HepG2 (cell line): ENCODE measurements around the gene STPG4. TPM values are rescaled to one million over a fixed set of nuclear protein-coding genes. Genes with fewer than 3 reads are reported as not detected.
A peak's percentile ranks its signal among the peaks of the same experiment; 100 is the strongest.

Experiments used
- CC2D1A ChIP-seq: sonication (generic); formaldehyde crosslinking; IDR thresholded peaks from 2 replicates; pipeline ENCODE4 v1.8.1; 2023; ENCODE audit warnings: mild to moderate bottlenecking, missing genetic modification reagents
- CREM ChIP-seq, 2 experiments: sonication (generic) in 1 of 2; formaldehyde crosslinking in 1 of 2; IDR thresholded peaks; 2 replicates each; pipeline versions ENCODE4 v1.4.0 to v1.6.1; 2016 to 2020; ENCODE audit warnings: antibody characterized with exemption in 1 of 2, mild to moderate bottlenecking in 1 of 2, missing genetic modification reagents in 1 of 2
- CSRNP2 ChIP-seq: sonication (generic); formaldehyde crosslinking; conservative IDR thresholded peaks from 2 replicates; pipeline ENCODE4 v1.8.0; 2022; ENCODE audit warnings: low read depth, missing genetic modification reagents
- DDIT3 ChIP-seq: sonication (generic); formaldehyde crosslinking; IDR thresholded peaks from 2 replicates; pipeline ENCODE4 v1.4.0; 2020; ENCODE audit warnings: mild to moderate bottlenecking, missing genetic modification reagents
- FOXK1 ChIP-seq: sonication (generic); formaldehyde crosslinking; IDR thresholded peaks from 2 replicates; pipeline ENCODE4 v1.4.0; 2020; ENCODE audit warnings: low read depth, missing genetic modification reagents, borderline replicate concordance
- KDM5B ChIP-seq: sonication (generic); formaldehyde crosslinking; IDR thresholded peaks from 2 replicates; pipeline ENCODE4 v1.4.0; 2020; ENCODE audit warnings: missing genetic modification reagents, mild to moderate bottlenecking, borderline replicate concordance
- PHF8 ChIP-seq: sonication (generic); formaldehyde crosslinking; IDR thresholded peaks from 2 replicates; pipeline ENCODE4 v1.5.0; 2020; ENCODE audit warnings: missing genetic modification reagents
- REXO4 ChIP-seq: sonication (generic); formaldehyde crosslinking; IDR thresholded peaks from 2 replicates; pipeline ENCODE4 v1.8.0; 2022; ENCODE audit warnings: missing genetic modification reagents, mild to moderate bottlenecking, borderline replicate concordance
- SMARCC2 ChIP-seq: fragments of 450-650 bp; IDR thresholded peaks from 2 replicates; pipeline ENCODE4 v1.6.1; 2017; ENCODE audit warnings: antibody characterized with exemption, mild to moderate bottlenecking
- SMARCE1 ChIP-seq: fragments of 450-650 bp; IDR thresholded peaks from 2 replicates; pipeline ENCODE4 v1.6.1; 2017; ENCODE audit warnings: borderline replicate concordance
- TBX3 ChIP-seq: fragments of 450-650 bp; IDR thresholded peaks from 2 replicates; pipeline ENCODE4 v1.6.1; 2017; ENCODE audit warnings: antibody characterized with exemption, mild to moderate bottlenecking, inconsistent platforms, borderline replicate concordance
- ZBTB37 ChIP-seq: sonication (generic); formaldehyde crosslinking; IDR thresholded peaks from 2 replicates; pipeline ENCODE4 v1.4.0; 2020; ENCODE audit warnings: mild to moderate bottlenecking, missing genetic modification reagents
- ZFY ChIP-seq: sonication (generic); formaldehyde crosslinking; IDR thresholded peaks from 2 replicates; pipeline ENCODE4 v1.4.0; 2020; ENCODE audit warnings: missing genetic modification reagents
- ZNF619 ChIP-seq: sonication (generic); formaldehyde crosslinking; IDR thresholded peaks from 2 replicates; pipeline ENCODE4 v1.4.0; 2020; ENCODE audit warnings: mild to moderate bottlenecking, missing genetic modification reagents
- ZNF773 ChIP-seq: sonication (generic); formaldehyde crosslinking; IDR thresholded peaks from 2 replicates; pipeline ENCODE4 v1.4.0; 2020; ENCODE audit warnings: missing genetic modification reagents, borderline replicate concordance
- polyA plus RNA-seq, 8 experiments: library from polyadenylated mRNA; depleted of rRNA in 3 of 8; stranded (reverse) in 7 of 8; unstranded in 1 of 8; fragments of >200 nt; fragmentation: Illumina TruSeq in 4 of 8; extraction: Trizol in 4 of 8; gene quantifications; 2 replicates each; pipeline versions ENCODE4 v1.2.1 to v1.2.3, GENCODE V29; 2011 to 2016; ENCODE audit warnings: low read depth in 4 of 8, missing spikeins in 1 of 8, mixed read lengths in 1 of 8; ENCODE audit not compliant: insufficient read depth in 1 of 8
- total RNA-seq, 5 experiments: library from RNA; depleted of rRNA; stranded (reverse); fragments of >200 nt; fragmentation: Illumina TruSeq; extraction: Trizol; gene quantifications; 2 replicates each; pipeline ENCODE4 v1.2.3, GENCODE V29; 2016; ENCODE audit warnings: low read depth in 1 of 5
- TF ChIP-seq, protein P1 (sequence below): sonication (generic); formaldehyde crosslinking; IDR thresholded peaks from 2 replicates; pipeline ENCODE4 v1.5.0; 2020; ENCODE audit warnings: missing genetic modification reagents, mild to moderate bottlenecking, borderline replicate concordance

The STPG4 gene
- total and polyA plus RNA-seq, 2 of the 13 experiments (the other 11 are each of a cell fraction or from before 2014, with no cell fraction given), result 0.11 to 0.15 TPM

DNA sequence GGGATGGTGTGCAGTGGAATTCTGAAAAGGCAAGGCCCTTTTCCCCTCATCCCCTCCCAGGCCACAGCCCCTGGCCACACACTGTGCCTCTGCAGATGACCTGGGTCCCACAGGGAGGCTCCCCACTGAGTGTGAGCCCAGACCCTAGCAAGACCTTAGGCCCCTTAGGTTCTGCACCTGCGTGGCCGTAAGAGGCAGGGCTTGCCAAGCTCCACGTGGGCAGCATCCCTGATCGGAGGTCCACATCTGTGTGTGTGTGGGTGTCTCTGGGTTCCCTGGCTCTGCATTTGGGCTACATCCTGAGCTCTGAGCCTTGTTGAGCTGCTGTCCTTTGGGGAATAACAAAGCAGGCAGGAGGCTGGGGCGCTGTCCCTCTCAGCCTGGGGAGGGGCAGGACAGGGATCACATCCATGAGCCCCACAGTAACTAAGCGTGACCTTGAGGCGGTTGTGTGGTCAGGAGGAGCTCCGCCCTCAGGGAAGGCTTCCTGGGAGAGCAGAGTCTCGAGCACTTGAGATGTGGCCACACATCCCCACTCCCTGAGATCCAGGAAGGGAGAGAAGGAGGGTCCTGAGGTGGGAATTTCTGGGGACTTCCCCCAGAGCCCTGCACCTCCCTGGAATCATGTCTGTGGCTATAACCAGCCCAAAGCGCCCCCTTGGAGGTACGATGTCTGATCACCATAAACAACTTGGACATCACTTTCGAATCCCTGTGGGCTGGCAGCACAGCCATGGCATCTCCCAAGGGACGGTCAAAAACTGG, 84.8 kb downstream of the STPG4 start (continued):
- TF ChIP-seq SMARCE1 (no peak), ZFY (peak; percentile 49; the same call in 1 of the 2 replicates), CREM (IDR thresholded peaks at IDR 0.05) (peak; percentile 32; the same call in 1 of the 2 replicates), CREM (CRISPR knock-in tag; IDR thresholded peaks at IDR 0.05) (no peak), PHF8 (CRISPR knock-in tag) (peak; percentile 33), CC2D1A (CRISPR knock-in tag) (peak; percentile 68; the same call in 1 of the 2 replicates), FOXK1 (CRISPR knock-in tag) (no peak), DDIT3 (CRISPR knock-in tag) (no peak), SMARCC2 (no peak), ZNF773 (CRISPR knock-in tag) (no peak), REXO4 (no peak), KDM5B (peak; percentile 78), ZNF619 (CRISPR knock-in tag) (no peak), TBX3 (no peak), ZBTB37 (CRISPR knock-in tag) (0 out of 2 replicates have a peak, but pooled peaks have one; percentile 15), CSRNP2 (CRISPR knock-in tag) (no peak)
- TF ChIP-seq, protein P1, sequence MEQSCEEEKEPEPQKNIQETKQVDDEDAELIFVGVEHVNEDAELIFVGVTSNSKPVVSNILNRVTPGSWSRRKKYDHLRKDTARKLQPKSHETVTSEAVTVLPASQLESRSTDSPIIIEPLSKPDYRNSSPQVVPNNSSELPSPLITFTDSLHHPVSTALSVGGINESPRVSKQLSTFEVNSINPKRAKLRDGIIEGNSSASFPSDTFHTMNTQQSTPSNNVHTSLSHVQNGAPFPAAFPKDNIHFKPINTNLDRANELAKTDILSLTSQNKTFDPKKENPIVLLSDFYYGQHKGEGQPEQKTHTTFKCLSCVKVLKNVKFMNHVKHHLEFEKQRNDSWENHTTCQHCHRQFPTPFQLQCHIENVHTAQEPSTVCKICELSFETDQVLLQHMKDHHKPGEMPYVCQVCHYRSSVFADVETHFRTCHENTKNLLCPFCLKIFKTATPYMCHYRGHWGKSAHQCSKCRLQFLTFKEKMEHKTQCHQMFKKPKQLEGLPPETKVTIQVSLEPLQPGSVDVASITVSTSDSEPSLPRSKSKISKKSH (CRISPR knock-in tag), result peak; percentile 78; the same call in 1 of the 2 replicates
